OCI-LY7 (cell line): Measurements from ENCODE around the gene SLC25A20. TPM values are rescaled to one million over a fixed set of nuclear protein-coding genes. Genes with fewer than 3 reads are reported as not detected.
A peak's percentile ranks its signal among the peaks of the same experiment; 100 is the strongest.

Source experiments
- BruUV-seq: library from RNA; stranded (reverse); fragments of 400-500 nt; replicated peaks from 2 replicates; lab custom pipeline; 2021; lab: Mats Ljungman, UMichigan
- CTCF ChIA-PET: fragments of 300-600 bp; sonication (Branson Sonifier 250); formaldehyde crosslinking; loops from one replicate; lab custom pipeline; 2022; ENCODE audit warnings: antibody characterized with exemption; ENCODE audit not compliant: unreplicated experiment; lab: Charles Lee
- POLR2A ChIA-PET: fragments of 300-600 bp; sonication (Branson Sonifier 250); formaldehyde crosslinking; loops from one replicate; lab custom pipeline; 2022; ENCODE audit warnings: antibody characterized with exemption; lab: Charles Lee
- DNase-seq: peaks from one replicate; pipeline ENCODE4 v3.0.0-alpha.2; 2015; ENCODE audit warnings: low spot score
- H2AFZ ChIP-seq: fragments of 200-600 bp; sonication (generic), shearing (Covaris generic); 2 replicates; pipeline ENCODE4 v1.6.1; 2014; ENCODE audit warnings: mild to moderate bottlenecking, antibody characterized with exemption, low read length, moderate library complexity
- H3K27ac ChIP-seq: fragments of 200-600 bp; sonication (generic); 2 replicates; pipeline ENCODE4 v1.5.1; 2014; ENCODE audit warnings: mixed run types, low read depth, mild to moderate bottlenecking, moderate library complexity, low read length, inconsistent platforms; ENCODE audit not compliant: poor library complexity, severe bottlenecking
- H3K36me3 ChIP-seq: fragments of 200-600 bp; sonication (generic); 2 replicates; pipeline ENCODE4 v1.6.1; 2014; ENCODE audit warnings: mild to moderate bottlenecking, antibody characterized with exemption, low read length, moderate library complexity, mixed read lengths; ENCODE audit not compliant: insufficient read depth
- H3K4me1 ChIP-seq: fragments of 200-600 bp; sonication (generic); 2 replicates; pipeline ENCODE4 v1.5.1; 2014; ENCODE audit warnings: mild to moderate bottlenecking, low read length; ENCODE audit not compliant: insufficient read depth, poor library complexity, severe bottlenecking
- H3K4me2 ChIP-seq: fragments of 200-600 bp; sonication (generic); 2 replicates; pipeline ENCODE4 v1.6.1; 2014; ENCODE audit warnings: mild to moderate bottlenecking, low read length
- H3K4me3 ChIP-seq: fragments of 200-600 bp; sonication (generic); 2 replicates; pipeline ENCODE4 v1.5.1; 2014; ENCODE audit warnings: mild to moderate bottlenecking, low read depth, low read length; ENCODE audit not compliant: poor library complexity, severe bottlenecking
- H3K79me2 ChIP-seq: fragments of 200-600 bp; sonication (generic); 2 replicates; pipeline ENCODE4 v1.6.1; 2016; ENCODE audit warnings: low read depth, mild to moderate bottlenecking, low read length, moderate library complexity, mixed read lengths; ENCODE audit not compliant: insufficient read depth
- H3K9me2 ChIP-seq: fragments of 200-600 bp; sonication (generic); 2 replicates; pipeline ENCODE4 v1.6.1; 2016; ENCODE audit warnings: mild to moderate bottlenecking, low read length, mixed read lengths; ENCODE audit not compliant: insufficient read depth
- H3K9me3 ChIP-seq: fragments of 200-600 bp; sonication (generic); 2 replicates; pipeline ENCODE4 v1.6.1; 2014; ENCODE audit warnings: mild to moderate bottlenecking, mixed run types, low read length, mixed read lengths
- H4K20me1 ChIP-seq: fragments of 200-600 bp; sonication (generic); 2 replicates; pipeline ENCODE4 v1.6.1; 2014; ENCODE audit warnings: mild to moderate bottlenecking, antibody characterized with exemption, low read length, moderate library complexity, mixed read lengths; ENCODE audit not compliant: insufficient read depth
- EZH2phosphoT487 ChIP-seq: fragments of 200-600 bp; sonication (generic); IDR thresholded peaks from 2 replicates; pipeline ENCODE4 v1.6.1; 2018; ENCODE audit warnings: low read depth, borderline replicate concordance, mild to moderate bottlenecking, mixed run types, antibody characterized with exemption, low read length, moderate library complexity, mixed read lengths
- intact Hi-C: fragments of 100-400 bp; cut with micrococcal nuclease; formaldehyde crosslinking; loops from one replicate; pipeline ENCODE4 v1.10.0; 2022; ENCODE audit not compliant: unreplicated experiment
- total RNA-seq, 2 experiments: library from RNA; depleted of rRNA in 1 of 2; stranded (reverse); fragments of >200 nt in 1 of 2; shearing (Covaris generic) in 1 of 2; gene quantifications; 2 replicates each; pipeline ENCODE4 v1.2.3, GENCODE V29; 2014 to 2022
- TF ChIP-seq, protein P1 (sequence below): fragments of 200-600 bp; sonication (generic); conservative IDR thresholded peaks from 2 replicates; pipeline ENCODE4 v1.5.1; 2014; ENCODE audit warnings: mild to moderate bottlenecking, antibody characterized with exemption, low read length, moderate library complexity, mixed read lengths

Gene SLC25A20
- total RNA-seq, 2 experiments from 2014 or later = 19.1 to 20.9 TPM

DNA sequence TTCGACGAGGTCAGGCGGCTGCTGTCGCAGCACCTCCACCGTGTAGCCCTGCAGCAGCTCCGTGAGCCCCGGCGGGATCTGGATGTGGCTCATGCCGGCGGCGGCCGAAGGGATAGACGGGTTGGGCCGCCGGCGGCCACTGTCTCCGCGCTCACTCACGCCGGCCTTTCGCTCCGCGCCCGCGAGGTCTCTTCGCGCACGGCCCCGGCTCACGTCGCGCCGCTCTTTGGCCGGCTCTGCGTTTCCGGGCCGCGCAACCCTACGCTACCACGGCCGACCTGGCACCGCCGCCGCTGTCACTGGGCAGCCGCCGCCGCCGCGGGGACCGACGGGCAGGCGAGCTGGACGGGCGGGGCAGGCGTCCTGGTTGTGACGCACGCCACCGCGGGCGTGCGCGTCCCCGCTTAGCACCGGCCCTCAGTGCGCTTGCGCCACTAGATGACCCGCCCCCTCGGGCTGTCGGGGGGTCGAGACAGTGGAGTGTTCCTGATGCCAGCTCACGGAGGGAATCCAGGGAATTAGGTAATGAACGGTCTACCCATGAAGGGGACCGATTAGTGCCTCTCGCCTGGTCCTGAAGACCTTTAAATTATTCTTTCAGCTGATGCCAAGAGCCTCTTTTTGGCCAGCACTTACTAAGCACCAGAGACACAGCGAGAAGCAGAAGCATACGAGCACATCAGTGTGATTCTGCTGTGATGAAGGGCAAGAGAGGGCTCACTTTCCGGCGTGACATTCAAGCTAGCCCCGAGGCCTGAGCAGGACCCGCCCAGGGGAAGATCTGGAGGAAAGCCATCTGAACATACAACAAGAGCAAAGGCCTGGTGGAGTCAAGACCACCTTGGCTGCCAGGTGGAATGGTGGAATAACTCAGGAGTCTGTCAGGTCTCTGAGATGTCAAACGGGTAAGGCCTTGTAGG lies 50.9 kb downstream of the SLC25A20 start, which contains the start of gene PRKAR2A:
Gene PRKAR2A, minus strand, starts transcription at position 371 of the 920 bp plus-strand sequence. Its CDS starts 278 bp downstream, at position 93.
- TSS peak; percentile 57 for BruUV-seq
- no peaks in the 10 kb centered on the region for H4K20me1 ChIP-seq
- ChIA-PET POLR2A (interaction anchor here (0.6 to 1.6 kb wide), 2 partner anchors 15 to 1114 kb away, joined by 4 to 5 read pairs; no protein-coding TSS in a partner anchor), CTCF (no interaction called here)
- DNase-seq = peak; percentile 90
- peak within 1 kb of the TSS; percentile 82 for H3K4me3 ChIP-seq
- no peaks in the 10 kb centered on the region for H3K9me2 ChIP-seq
- H3K36me3 ChIP-seq = no peaks in the 10 kb centered on the region
- H2AFZ ChIP-seq = peak within 1 kb of the TSS; percentile 80
- H3K4me1 ChIP-seq = peaks cover 18% of the 10 kb centered on the region
- intact Hi-C loops = loop anchor here (2.0 kb wide), 1 partner anchor 71 kb away; the partner anchor contains the start of gene ARIH2
- H3K27ac ChIP-seq = no peak within 1 kb of the TSS
- H3K4me2 ChIP-seq = peak within 1 kb of the TSS; percentile 80
- H3K79me2 ChIP-seq = no peaks in the 10 kb centered on the region
- TF ChIP-seq EZH2phosphoT487 = no peak
- TF ChIP-seq, protein P1, sequence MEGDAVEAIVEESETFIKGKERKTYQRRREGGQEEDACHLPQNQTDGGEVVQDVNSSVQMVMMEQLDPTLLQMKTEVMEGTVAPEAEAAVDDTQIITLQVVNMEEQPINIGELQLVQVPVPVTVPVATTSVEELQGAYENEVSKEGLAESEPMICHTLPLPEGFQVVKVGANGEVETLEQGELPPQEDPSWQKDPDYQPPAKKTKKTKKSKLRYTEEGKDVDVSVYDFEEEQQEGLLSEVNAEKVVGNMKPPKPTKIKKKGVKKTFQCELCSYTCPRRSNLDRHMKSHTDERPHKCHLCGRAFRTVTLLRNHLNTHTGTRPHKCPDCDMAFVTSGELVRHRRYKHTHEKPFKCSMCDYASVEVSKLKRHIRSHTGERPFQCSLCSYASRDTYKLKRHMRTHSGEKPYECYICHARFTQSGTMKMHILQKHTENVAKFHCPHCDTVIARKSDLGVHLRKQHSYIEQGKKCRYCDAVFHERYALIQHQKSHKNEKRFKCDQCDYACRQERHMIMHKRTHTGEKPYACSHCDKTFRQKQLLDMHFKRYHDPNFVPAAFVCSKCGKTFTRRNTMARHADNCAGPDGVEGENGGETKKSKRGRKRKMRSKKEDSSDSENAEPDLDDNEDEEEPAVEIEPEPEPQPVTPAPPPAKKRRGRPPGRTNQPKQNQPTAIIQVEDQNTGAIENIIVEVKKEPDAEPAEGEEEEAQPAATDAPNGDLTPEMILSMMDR = no peak
- H3K9me3 ChIP-seq = no peaks in the 10 kb centered on the region

DNA sequence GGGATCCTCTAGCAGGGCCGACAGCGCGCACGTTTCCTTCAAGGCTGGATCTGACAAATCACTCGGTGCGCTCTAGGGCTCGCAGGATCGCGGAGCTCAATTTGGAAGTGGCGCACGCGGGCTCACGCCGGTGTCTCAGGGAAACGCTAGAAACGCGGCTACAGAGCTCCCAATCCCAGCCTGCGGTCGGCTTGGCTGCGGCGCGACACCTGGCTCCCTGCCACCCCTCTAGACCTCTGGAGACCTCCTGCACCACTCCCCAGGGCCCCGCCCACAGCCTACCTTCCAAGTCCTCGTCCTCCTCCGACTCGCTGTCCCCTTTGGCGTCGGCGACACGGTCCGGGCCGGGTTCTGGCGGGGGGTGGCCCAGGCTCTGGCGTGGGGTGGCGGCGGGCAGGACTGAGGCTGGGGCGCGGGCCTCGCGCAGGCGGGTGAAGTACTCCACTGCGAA lies 51.6 kb downstream of the SLC25A20 start:
- POLR2A ChIA-PET = interaction anchor here (1.6 kb wide), 1 partner anchor 15 kb away, joined by 4 read pairs; no protein-coding TSS in a partner anchor
- intact Hi-C loops = loop anchor here (2.0 kb wide), 1 partner anchor 72 kb away; the partner anchor contains the start of gene ARIH2
- peaks cover 18% of the 10 kb centered on the region for H3K4me1 ChIP-seq

More for the DNA sequence above, 51.6 kb downstream of the SLC25A20 start:
- TF ChIP-seq, protein P1 = no peak
- no peak for TF ChIP-seq EZH2phosphoT487
- no TSS peak for BruUV-seq
- Histone ChIP-seq H3K27ac (no peak overlapping the region), H3K9me2 (no peaks in the 10 kb centered on the region), H4K20me1 (no peaks in the 10 kb centered on the region), H3K4me2 (peak overlapping the region; percentile 80), H3K79me2 (no peaks in the 10 kb centered on the region), H3K36me3 (no peaks in the 10 kb centered on the region), H2AFZ (peak overlapping the region; percentile 80), H3K9me3 (no peaks in the 10 kb centered on the region), H3K4me3 (peak overlapping the region; percentile 82)
- CTCF ChIA-PET = no interaction called here
- DNase-seq = peak; percentile 43
